ENCODE measurements around the gene SRPX.

Gene SRPX

GRCh38 chrX:38232079-38232686 lies 11.5 kb upstream of the SRPX start:
- no peaks in the 10 kb centered on the region for H3K36me3 ChIP-seq (ENCODE audit: insufficient read depth, low read depth, low read length)
- H3K27me3 ChIP-seq (ENCODE audit: insufficient read depth, low read length), result no peaks in the 10 kb centered on the region
- no peak overlapping the region for H3K9ac ChIP-seq (ENCODE audit: low read depth, low read length)
- no peak overlapping the region for H3K4me3 ChIP-seq (ENCODE audit: low read length)
- no peaks in the 10 kb centered on the region; the same call in 1 of the 2 replicates for H3K4me1 ChIP-seq (ENCODE audit: insufficient read depth, low read length)
- no peaks in the 10 kb centered on the region for H3K9me3 ChIP-seq (ENCODE audit: insufficient read depth, low read depth, low read length)
- no peak overlapping the region for H3K27ac ChIP-seq (ENCODE audit: low read length)

GRCh38 chrX:38225093-38225492 lies 4.4 kb upstream of the SRPX start:
- Histone ChIP-seq H3K9me3 (ENCODE audit: insufficient read depth, low read depth, low read length) (no peaks in the 10 kb centered on the region), H3K27ac (ENCODE audit: low read length) (no peak overlapping the region), H3K4me3 (ENCODE audit: low read length) (no peak overlapping the region)

GRCh38 chrX:38224160-38224559 lies 3.5 kb upstream of the SRPX start:
- H3K9ac ChIP-seq (ENCODE audit: low read depth, low read length), result no peak overlapping the region

More at GRCh38 chrX:38225093-38225492, 4.4 kb upstream of the SRPX start:
- Histone ChIP-seq H3K27me3 (ENCODE audit: insufficient read depth, low read length) (peaks cover 24% of the 10 kb centered on the region), H3K4me1 (ENCODE audit: insufficient read depth, low read length) (no peaks in the 10 kb centered on the region; the same call in 1 of the 2 replicates), H3K36me3 (ENCODE audit: insufficient read depth, low read depth, low read length) (no peaks in the 10 kb centered on the region), H3K9ac (ENCODE audit: low read depth, low read length) (no peak overlapping the region)

GRCh38 chrX:38221391-38221929 lies 789 bp upstream of the SRPX start:
- Histone ChIP-seq H3K9me3 (ENCODE audit: insufficient read depth, low read depth, low read length) (no peaks in the 10 kb centered on the region), H3K4me1 (ENCODE audit: insufficient read depth, low read length) (no peaks in the 10 kb centered on the region), H3K27ac (ENCODE audit: low read length) (no peak overlapping the region), H3K27me3 (ENCODE audit: insufficient read depth, low read length) (peaks cover 42% of the 10 kb centered on the region), H3K4me3 (ENCODE audit: low read length) (peak overlapping the region; percentile 66), H3K9ac (ENCODE audit: low read depth, low read length) (no peak overlapping the region), H3K36me3 (ENCODE audit: insufficient read depth, low read depth, low read length) (no peaks in the 10 kb centered on the region)

More at GRCh38 chrX:38224160-38224559, 3.5 kb upstream of the SRPX start:
- Histone ChIP-seq H3K27ac (ENCODE audit: low read length) (no peak overlapping the region), H3K27me3 (ENCODE audit: insufficient read depth, low read length) (peaks cover 34% of the 10 kb centered on the region), H3K9me3 (ENCODE audit: insufficient read depth, low read depth, low read length) (no peaks in the 10 kb centered on the region), H3K4me1 (ENCODE audit: insufficient read depth, low read length) (no peaks in the 10 kb centered on the region; the same call in 1 of the 2 replicates), H3K36me3 (ENCODE audit: insufficient read depth, low read depth, low read length) (no peaks in the 10 kb centered on the region), H3K4me3 (ENCODE audit: low read length) (no peak overlapping the region)

- Histone ChIP-seq H3K9ac (ENCODE audit: low read depth, low read length) (no peak overlapping the region), H3K4me1 (ENCODE audit: insufficient read depth, low read length) (no peaks in the 10 kb centered on the region), H3K4me3 (ENCODE audit: low read length) (peak overlapping the region; percentile 66), H3K36me3 (ENCODE audit: insufficient read depth, low read depth, low read length) (no peaks in the 10 kb centered on the region), H3K27ac (ENCODE audit: low read length) (no peak overlapping the region), H3K27me3 (ENCODE audit: insufficient read depth, low read length) (peaks cover 42% of the 10 kb centered on the region), H3K9me3 (ENCODE audit: insufficient read depth, low read depth, low read length) (no peaks in the 10 kb centered on the region)
Measured at GRCh38 chrX:38220024-38220414, 652 bp downstream of the SRPX start.

DNA sequence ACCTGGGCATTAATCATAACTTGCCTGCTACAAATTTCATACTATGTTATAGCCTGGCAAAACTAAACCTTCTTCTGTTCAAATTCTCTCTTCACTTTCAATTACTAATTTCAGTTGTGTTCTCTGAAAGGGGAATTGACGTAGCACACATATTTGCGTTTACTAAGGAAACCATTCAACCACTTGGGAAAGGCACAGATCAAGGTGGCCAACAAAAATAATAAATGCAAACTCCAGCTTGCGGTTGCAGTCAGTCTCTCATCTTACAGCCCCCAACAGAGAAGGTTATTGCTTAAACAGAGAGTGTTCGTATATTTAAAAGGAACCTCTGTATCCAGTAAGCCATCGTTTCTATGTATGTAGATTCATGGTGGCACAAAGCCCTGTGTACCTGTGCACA lies 4.0 kb downstream of the SRPX start:
- Histone ChIP-seq H3K9me3 (ENCODE audit: insufficient read depth, low read depth, low read length) (no peaks in the 10 kb centered on the region), H3K27me3 (ENCODE audit: insufficient read depth, low read length) (peaks cover 29% of the 10 kb centered on the region), H3K4me3 (ENCODE audit: low read length) (no peak overlapping the region), H3K27ac (ENCODE audit: low read length) (no peak overlapping the region), H3K36me3 (ENCODE audit: insufficient read depth, low read depth, low read length) (no peaks in the 10 kb centered on the region), H3K9ac (ENCODE audit: low read depth, low read length) (no peak overlapping the region), H3K4me1 (ENCODE audit: insufficient read depth, low read length) (no peaks in the 10 kb centered on the region)

GRCh38 chrX:38214551-38215531 lies 5.8 kb downstream of the SRPX start:
- H3K4me1 ChIP-seq (ENCODE audit: insufficient read depth, low read length), result no peaks in the 10 kb centered on the region
- H3K9ac ChIP-seq (ENCODE audit: low read depth, low read length), result no peak overlapping the region
- H3K4me3 ChIP-seq (ENCODE audit: low read length), result no peak overlapping the region
- H3K27ac ChIP-seq (ENCODE audit: low read length), result no peak overlapping the region
- H3K9me3 ChIP-seq (ENCODE audit: insufficient read depth, low read depth, low read length), result no peaks in the 10 kb centered on the region
- peaks cover 15% of the 10 kb centered on the region for H3K27me3 ChIP-seq (ENCODE audit: insufficient read depth, low read length)
- no peaks in the 10 kb centered on the region for H3K36me3 ChIP-seq (ENCODE audit: insufficient read depth, low read depth, low read length)

DNA sequence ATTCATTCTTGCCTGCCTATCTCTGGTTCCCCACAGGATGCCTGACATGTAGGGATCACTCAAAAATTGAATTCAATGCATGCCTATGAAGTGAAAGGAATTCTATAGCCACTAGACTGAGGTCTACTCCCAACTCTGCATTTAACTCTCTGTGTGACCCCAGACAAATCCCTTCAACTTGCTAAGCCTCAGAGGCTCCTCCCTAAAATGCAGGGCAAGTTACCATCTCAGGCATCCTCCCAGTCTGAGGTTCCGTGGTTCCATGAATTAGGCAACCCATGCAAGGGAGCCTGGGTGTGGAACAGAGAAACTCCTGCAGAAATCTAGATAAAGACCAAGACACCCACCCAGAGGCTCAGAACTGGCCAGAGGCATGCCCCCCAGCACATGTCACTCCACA lies 6.6 kb downstream of the SRPX start:
- Histone ChIP-seq H3K27me3 (ENCODE audit: insufficient read depth, low read length) (peaks cover 7% of the 10 kb centered on the region; the same call in 1 of the 2 replicates), H3K9ac (ENCODE audit: low read depth, low read length) (no peak overlapping the region), H3K27ac (ENCODE audit: low read length) (no peak overlapping the region), H3K4me1 (ENCODE audit: insufficient read depth, low read length) (no peaks in the 10 kb centered on the region), H3K36me3 (ENCODE audit: insufficient read depth, low read depth, low read length) (no peaks in the 10 kb centered on the region), H3K9me3 (ENCODE audit: insufficient read depth, low read depth, low read length) (no peaks in the 10 kb centered on the region), H3K4me3 (ENCODE audit: low read length) (no peak overlapping the region)

- no peaks in the 10 kb centered on the region for H3K4me1 ChIP-seq (ENCODE audit: insufficient read depth, low read length)
- no peak overlapping the region for H3K9ac ChIP-seq (ENCODE audit: low read depth, low read length)
- no peaks in the 10 kb centered on the region for H3K36me3 ChIP-seq (ENCODE audit: insufficient read depth, low read depth, low read length)
- H3K27ac ChIP-seq (ENCODE audit: low read length), result no peak overlapping the region
- H3K27me3 ChIP-seq (ENCODE audit: insufficient read depth, low read length), result no peaks in the 10 kb centered on the region
- no peaks in the 10 kb centered on the region for H3K9me3 ChIP-seq (ENCODE audit: insufficient read depth, low read depth, low read length)
- no peak overlapping the region for H3K4me3 ChIP-seq (ENCODE audit: low read length)
Measured at GRCh38 chrX:38211891-38212635, 8.6 kb downstream of the SRPX start.

DNA sequence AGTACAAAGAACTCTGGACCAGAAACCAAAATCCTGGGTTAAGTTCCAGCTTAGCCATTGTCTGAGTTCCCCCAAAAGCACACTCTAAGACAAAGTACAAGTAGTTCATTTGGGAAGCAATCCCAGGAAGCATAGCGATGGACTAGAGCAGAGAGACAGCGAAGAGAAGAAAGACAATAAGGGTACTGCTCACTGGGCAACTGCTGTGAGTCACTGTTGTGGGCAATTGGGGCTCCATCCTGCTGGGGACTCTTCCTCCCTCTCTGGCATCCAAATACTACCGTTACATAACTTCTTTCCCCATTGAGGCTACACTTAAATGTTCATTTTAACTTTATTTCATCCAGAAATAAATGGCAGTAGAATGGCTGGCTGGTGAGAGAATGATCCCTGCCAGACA lies 14.1 kb downstream of the SRPX start:
- Histone ChIP-seq H3K4me3 (ENCODE audit: low read length) (no peak overlapping the region), H3K4me1 (ENCODE audit: insufficient read depth, low read length) (no peaks in the 10 kb centered on the region), H3K27me3 (ENCODE audit: insufficient read depth, low read length) (no peaks in the 10 kb centered on the region), H3K9ac (ENCODE audit: low read depth, low read length) (no peak overlapping the region), H3K27ac (ENCODE audit: low read length) (no peak overlapping the region), H3K36me3 (ENCODE audit: insufficient read depth, low read depth, low read length) (no peaks in the 10 kb centered on the region), H3K9me3 (ENCODE audit: insufficient read depth, low read depth, low read length) (no peaks in the 10 kb centered on the region)

DNA sequence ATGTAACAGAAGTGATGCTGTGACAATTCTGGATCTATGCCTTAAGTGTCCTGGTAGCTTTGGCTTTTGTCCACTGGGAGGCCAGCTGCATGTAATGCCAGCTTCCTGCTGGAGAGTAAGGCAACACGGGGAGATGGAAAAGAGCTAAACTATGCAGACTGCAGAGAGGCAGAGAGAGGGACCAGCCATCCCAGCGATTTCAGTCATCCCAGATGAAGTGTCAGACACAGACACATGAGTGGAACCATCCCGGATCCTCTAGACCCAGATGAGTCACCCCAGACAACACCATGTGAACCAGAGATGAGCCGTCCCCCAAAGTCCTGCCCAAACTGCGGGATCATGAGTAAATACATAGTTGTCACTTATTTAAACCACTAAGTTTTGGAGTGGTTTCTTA lies 14.6 kb downstream of the SRPX start:
- Histone ChIP-seq H3K4me1 (ENCODE audit: insufficient read depth, low read length) (no peaks in the 10 kb centered on the region), H3K36me3 (ENCODE audit: insufficient read depth, low read depth, low read length) (no peaks in the 10 kb centered on the region), H3K9ac (ENCODE audit: low read depth, low read length) (no peak overlapping the region), H3K27me3 (ENCODE audit: insufficient read depth, low read length) (no peaks in the 10 kb centered on the region), H3K9me3 (ENCODE audit: insufficient read depth, low read depth, low read length) (no peaks in the 10 kb centered on the region), H3K4me3 (ENCODE audit: low read length) (no peak overlapping the region), H3K27ac (ENCODE audit: low read length) (no peak overlapping the region)
